HepG2 (cell line): ENCODE data around the gene FASTK. TPM values are rescaled to one million over a fixed set of nuclear protein-coding genes. Genes with fewer than 3 reads are reported as not detected.

Experiments used
- GLI4 ChIP-seq: sonication (generic); formaldehyde crosslinking; IDR thresholded peaks from 2 replicates; pipeline ENCODE4 v1.5.1; 2020; ENCODE audit warnings: missing genetic modification reagents, mild to moderate bottlenecking, moderate library complexity, borderline replicate concordance
- HNRNPH1 ChIP-seq: fragments of 200-400 bp; formaldehyde crosslinking; optimal IDR thresholded peaks from 2 replicates; pipeline ENCODE3; 2017; ENCODE audit warnings: mild to moderate bottlenecking, low read depth, low read length
- HOXA3 ChIP-seq: sonication (generic); formaldehyde crosslinking; IDR thresholded peaks from 2 replicates; pipeline ENCODE4 v1.5.0; 2020; ENCODE audit warnings: missing genetic modification reagents
- MXD3 ChIP-seq: IDR thresholded peaks from 2 replicates; pipeline ENCODE4 v1.6.1; 2016; ENCODE audit warnings: mild to moderate bottlenecking, missing biosample characterization, missing genetic modification reagents
- NFIB ChIP-seq: sonication (generic); formaldehyde crosslinking; IDR thresholded peaks from 2 replicates; pipeline ENCODE4 v1.9.0; 2021; ENCODE audit warnings: missing genetic modification reagents, mild to moderate bottlenecking, borderline replicate concordance
- TBP ChIP-seq: sonication (generic); formaldehyde crosslinking; IDR thresholded peaks from 2 replicates; pipeline ENCODE4 v1.5.0; 2020; ENCODE audit warnings: missing genetic modification reagents
- ZBTB39 ChIP-seq: sonication (generic); formaldehyde crosslinking; IDR thresholded peaks from 2 replicates; pipeline ENCODE4 v1.5.0; 2020; ENCODE audit warnings: missing genetic modification reagents
- ZNF280B ChIP-seq: sonication (generic); formaldehyde crosslinking; IDR thresholded peaks from 2 replicates; pipeline ENCODE4 v1.5.0; 2020; ENCODE audit warnings: missing genetic modification reagents, mild to moderate bottlenecking, borderline replicate concordance
- ZNF382 ChIP-seq: sonication (generic); formaldehyde crosslinking; IDR thresholded peaks from 2 replicates; pipeline ENCODE4 v1.5.0; 2020; ENCODE audit warnings: missing genetic modification reagents, mild to moderate bottlenecking, borderline replicate concordance
- ZNF383 ChIP-seq: sonication (generic); formaldehyde crosslinking; IDR thresholded peaks from 2 replicates; pipeline ENCODE4 v1.4.0; 2020; ENCODE audit warnings: missing genetic modification reagents, mild to moderate bottlenecking, borderline replicate concordance
- ZNF687 ChIP-seq: sonication (generic); formaldehyde crosslinking; IDR thresholded peaks from 2 replicates; pipeline ENCODE4 v1.5.1; 2020; ENCODE audit warnings: mild to moderate bottlenecking, missing genetic modification reagents, moderate library complexity
- polyA plus RNA-seq, 8 experiments: library from polyadenylated mRNA; depleted of rRNA in 3 of 8; stranded (reverse) in 7 of 8; unstranded in 1 of 8; fragments of >200 nt; fragmentation: Illumina TruSeq in 4 of 8; extraction: Trizol in 4 of 8; gene quantifications; 2 replicates each; pipeline versions ENCODE4 v1.2.1 to v1.2.3, GENCODE V29; 2011 to 2016; ENCODE audit warnings: low read depth in 4 of 8, missing spikeins in 1 of 8, mixed read lengths in 1 of 8; ENCODE audit not compliant: insufficient read depth in 1 of 8
- total RNA-seq, 5 experiments: library from RNA; depleted of rRNA; stranded (reverse); fragments of >200 nt; fragmentation: Illumina TruSeq; extraction: Trizol; gene quantifications; 2 replicates each; pipeline ENCODE4 v1.2.3, GENCODE V29; 2016; ENCODE audit warnings: low read depth in 1 of 5

FASTK gene
- total and polyA plus RNA-seq, 2 of the 13 experiments (the other 11 are each of a cell fraction or from before 2014, with no cell fraction given): 52.9 to 55.7 TPM

GRCh38 chr7:151082141-151083070, 1.8 kb upstream of the FASTK start (continued):
- TF ChIP-seq ZNF687 (CRISPR knock-in tag) (peak; percentile 88), NFIB (CRISPR knock-in tag) (no peak), ZNF383 (CRISPR knock-in tag) (no peak), MXD3 (no peak; the same call in 1 of the 2 replicates), ZNF382 (CRISPR knock-in tag) (no peak), HNRNPH1 (no peak), ZNF280B (CRISPR knock-in tag) (no peak), GLI4 (0 out of 2 replicates have a peak, but pooled peaks have one; percentile 23), ZBTB39 (CRISPR knock-in tag) (no peak), HOXA3 (no peak; the same call in 1 of the 2 replicates), TBP (CRISPR knock-in tag) (no peak)
